ENCODE measurements around the gene CD7.

DNA sequence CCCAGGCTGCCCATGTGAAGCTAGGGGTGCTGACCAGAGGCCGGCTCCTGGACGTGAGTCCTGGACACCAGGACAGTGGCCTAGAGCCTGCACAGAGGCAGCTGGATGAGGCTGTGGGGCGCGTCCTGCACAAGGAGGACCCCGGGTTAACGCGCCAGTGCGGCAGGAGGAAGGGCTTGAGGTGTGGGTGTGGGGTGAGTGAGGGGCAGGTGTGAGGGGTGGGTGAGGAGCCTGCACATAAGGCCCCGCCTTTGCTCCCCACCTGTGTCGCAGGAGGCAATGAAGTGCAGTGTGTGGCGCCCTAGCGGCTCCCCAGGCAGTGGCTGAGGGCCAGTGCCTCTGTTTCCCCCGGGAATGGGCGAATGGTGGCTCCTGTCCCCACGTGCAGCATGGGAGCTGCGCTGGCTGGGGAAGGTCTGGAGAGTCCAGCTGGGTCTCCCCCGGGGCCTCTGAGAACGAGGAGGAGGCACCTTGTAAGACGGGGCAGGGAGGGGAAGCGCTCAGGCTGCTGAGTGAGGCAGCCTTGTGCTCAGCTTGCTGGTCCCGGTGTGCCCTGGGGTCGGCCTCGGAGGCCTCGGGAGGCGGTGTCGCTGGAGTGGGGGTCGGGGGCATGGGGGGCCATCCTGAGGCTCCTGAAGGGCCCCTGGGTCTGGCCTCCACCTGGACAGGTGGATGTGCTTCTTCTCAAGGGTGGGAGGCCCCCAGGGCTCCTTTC lies 3.2 kb downstream of the CD7 start:
- TF ChIP-seq, protein P1, sequence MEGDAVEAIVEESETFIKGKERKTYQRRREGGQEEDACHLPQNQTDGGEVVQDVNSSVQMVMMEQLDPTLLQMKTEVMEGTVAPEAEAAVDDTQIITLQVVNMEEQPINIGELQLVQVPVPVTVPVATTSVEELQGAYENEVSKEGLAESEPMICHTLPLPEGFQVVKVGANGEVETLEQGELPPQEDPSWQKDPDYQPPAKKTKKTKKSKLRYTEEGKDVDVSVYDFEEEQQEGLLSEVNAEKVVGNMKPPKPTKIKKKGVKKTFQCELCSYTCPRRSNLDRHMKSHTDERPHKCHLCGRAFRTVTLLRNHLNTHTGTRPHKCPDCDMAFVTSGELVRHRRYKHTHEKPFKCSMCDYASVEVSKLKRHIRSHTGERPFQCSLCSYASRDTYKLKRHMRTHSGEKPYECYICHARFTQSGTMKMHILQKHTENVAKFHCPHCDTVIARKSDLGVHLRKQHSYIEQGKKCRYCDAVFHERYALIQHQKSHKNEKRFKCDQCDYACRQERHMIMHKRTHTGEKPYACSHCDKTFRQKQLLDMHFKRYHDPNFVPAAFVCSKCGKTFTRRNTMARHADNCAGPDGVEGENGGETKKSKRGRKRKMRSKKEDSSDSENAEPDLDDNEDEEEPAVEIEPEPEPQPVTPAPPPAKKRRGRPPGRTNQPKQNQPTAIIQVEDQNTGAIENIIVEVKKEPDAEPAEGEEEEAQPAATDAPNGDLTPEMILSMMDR (IDR thresholded peaks at IDR 0.05; ENCODE audit: low read depth, low read length, poor library complexity, severe bottlenecking) = no peak
- no peak for TF ChIP-seq EZH2phosphoT487 (IDR thresholded peaks at IDR 0.05; ENCODE audit: borderline replicate concordance, low read length)

Measured in DOHH2 (cell line).